D341Med (cell line): ENCODE measurements around the gene MAGI3.
"Not testable (repeated sequence)": the region's sequence is repeated elsewhere in the genome, so short reads cannot be mapped to it uniquely, and the experiment has no call there.

Experiments
- DNase-seq: peaks from one replicate; pipeline ENCODE4 v3.0.0; 2012; ENCODE audit warnings: low spot score

MAGI3 gene

GRCh38 chr1:113581323-113581722 is 191.0 kb downstream of the MAGI3 start:
- no peak for DNase-seq

- DNase-seq, result no peak
Observed at GRCh38 chr1:113582084-113582483, 191.8 kb downstream of the MAGI3 start.

- DNase-seq, result no peak
Observed at GRCh38 chr1:113587475-113587874, 197.2 kb downstream of the MAGI3 start.

DNA sequence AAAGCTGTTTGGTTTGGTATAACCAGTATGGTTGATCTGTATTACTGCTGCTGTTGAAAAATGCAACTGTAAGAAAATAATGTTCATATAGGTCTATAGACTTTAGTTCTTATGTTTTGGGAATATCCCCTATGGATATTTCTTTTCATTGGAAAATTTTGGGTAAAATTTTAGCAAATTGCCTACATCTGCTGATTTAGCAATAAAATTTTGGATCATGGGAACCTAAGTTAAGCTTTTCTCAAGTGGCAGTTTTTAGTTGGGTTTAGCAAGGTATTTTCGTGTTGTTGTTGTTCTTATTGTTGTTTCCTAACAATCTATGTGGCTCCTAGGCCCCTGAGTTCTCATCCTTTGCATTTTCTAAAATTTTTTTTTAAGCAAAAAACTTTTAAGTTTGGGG is 201.9 kb downstream of the MAGI3 start:
- no peak for DNase-seq

GRCh38 chr1:113593550-113594297 is 203.4 kb downstream of the MAGI3 start:
- DNase-seq, result no peak

- DNase-seq, result not testable (repeated sequence)
Observed at GRCh38 chr1:113604466-113604865, 214.2 kb downstream of the MAGI3 start.

DNA sequence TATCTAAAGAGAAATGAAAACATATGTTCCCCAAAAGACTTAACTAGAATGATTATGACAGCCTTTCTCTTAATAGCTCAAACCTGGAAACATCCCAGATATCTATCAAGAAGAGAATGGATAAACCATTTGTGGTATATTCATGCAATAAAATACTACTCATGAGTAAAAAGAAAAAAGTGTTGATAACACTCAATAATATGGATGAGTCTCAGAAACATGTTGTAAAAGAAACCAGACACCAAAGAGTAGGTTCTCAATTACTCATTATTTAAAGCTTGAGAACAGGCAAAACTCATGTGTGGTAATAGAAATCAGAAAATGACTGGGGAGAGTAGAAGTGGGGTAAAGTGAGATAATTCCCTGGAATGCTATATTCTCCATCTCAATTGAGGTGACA is 214.8 kb downstream of the MAGI3 start:
- no peak for DNase-seq

GRCh38 chr1:113608399-113608798 is 218.1 kb downstream of the MAGI3 start:
- no peak for DNase-seq

DNA sequence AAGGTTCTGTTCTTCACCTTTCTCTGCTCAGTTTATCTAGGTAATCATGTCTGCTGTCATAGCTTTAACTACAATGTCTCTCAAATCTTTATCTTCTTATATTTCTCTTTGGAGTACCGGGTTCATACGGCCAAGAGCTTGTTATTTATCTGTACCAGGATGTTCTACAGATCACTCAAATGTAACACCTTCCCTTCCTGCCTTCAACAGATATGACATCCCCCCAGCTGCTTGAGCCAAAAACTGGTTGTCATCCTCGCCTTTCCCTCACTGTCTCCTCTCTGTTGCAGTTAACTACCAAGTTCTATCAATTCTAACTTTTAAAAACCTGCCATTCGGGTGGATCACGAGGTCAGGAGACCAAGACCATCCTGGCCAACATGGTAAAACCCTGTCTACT is 220.1 kb downstream of the MAGI3 start:
- DNase-seq, result no peak

GRCh38 chr1:113615425-113615824 is 225.1 kb downstream of the MAGI3 start:
- no peak for DNase-seq

- DNase-seq, result peak; percentile 21
Observed at GRCh38 chr1:113616156-113616555, 225.8 kb downstream of the MAGI3 start.

DNA sequence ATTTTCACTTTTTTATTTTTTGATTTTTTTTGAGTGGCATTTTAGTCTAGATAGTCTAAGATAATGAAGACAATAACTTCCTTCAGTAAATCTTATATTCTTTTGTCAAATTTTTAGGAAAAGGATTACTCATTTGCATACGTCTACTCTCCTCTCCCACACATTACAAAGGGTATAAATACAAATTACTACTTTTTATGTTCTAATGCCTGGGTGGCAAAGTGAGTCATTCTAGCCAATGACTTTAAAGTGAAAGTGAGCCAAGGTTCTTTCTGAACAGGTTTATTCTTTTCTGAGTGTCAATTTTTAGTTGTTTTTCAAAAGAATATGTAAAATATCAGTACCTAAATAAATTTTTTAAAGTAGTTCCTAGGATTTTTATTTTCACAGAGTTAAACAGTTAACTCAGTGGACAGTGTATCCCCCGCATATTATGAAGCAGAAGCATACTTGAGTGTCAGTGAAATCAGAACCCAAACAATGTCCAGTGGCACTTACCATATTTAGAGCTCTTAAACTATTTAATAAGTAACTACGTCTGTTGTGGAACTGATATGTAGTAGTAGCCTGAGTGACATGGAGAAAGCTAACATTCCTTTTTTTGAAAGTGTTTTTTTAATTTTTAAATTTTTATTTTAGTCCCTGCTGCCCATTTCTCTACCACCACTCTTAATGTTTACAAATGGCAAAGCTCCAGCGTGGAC is 227.3 kb downstream of the MAGI3 start:
- DNase-seq, result no peak

DNA sequence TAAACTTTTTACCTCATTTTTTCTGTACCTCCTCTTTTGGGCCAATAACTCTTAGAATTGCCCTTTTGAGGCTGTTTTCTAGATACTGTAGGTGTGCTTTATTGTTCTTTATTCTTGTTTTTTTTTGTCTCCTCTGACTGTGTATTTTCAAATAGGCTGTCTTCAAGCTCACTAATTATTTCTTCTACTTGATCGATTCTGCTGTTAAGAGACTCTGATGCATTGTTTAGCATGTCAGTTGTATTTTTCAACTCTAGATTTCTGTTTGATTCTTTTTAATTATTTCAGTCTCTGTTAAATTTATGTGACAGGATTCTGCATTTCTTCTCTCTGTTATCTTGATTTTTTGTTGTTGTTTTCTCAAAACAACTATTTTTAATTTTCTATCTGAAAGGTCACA is 238.7 kb downstream of the MAGI3 start:
- DNase-seq, result no peak

DNA sequence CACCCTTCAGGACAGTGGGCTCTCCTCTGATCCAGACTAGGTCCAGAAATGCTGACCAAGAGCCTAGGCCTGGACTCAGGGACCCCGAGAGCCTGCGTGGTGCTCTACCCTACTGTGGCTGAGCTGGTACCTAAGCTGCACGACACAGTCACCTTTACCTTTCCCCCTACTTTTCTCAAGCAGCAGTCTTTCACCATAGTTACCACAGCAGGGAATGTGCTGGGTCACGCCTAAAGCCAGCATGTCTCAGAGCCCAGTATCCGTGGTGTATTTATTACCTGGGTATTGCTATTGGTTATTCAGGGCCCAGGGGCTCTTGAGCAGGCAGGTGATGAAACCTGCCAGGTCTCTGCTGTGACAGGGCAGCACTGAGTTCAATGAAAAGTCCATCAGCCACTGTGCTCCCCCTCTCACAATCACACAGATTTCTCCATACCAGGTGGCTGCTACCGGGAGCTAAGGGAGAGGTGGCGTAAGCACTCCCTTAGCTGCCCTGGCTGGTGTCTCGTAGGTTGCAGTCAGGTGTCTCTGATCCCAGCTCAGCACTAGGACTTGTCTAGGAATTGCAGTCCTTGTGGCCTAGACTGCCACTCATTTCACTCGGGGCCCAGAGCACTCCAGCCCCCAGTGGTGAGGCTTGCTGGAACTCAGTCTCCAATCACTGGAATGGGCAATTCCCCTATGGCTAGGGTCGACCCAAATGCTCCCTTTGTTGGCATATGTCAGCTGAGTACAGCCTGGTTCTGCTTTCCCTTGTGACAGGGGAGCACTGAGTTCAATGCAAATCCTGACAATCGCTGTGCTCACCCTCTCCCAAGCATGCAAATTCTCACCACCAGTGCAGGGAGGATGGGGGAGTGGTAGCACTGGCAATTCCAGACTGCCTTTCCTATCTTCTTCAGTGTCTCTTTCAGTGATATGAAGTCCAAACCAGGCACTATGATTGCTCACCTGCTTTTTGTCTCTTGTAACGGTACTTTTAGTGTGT is 240.3 kb downstream of the MAGI3 start:
- no peak for DNase-seq

- DNase-seq, result no peak
Observed at GRCh38 chr1:113641396-113641795, 251.1 kb downstream of the MAGI3 start.

GRCh38 chr1:113647164-113647563 is 256.8 kb downstream of the MAGI3 start:
- no peak for DNase-seq

- no peak for DNase-seq
Observed at GRCh38 chr1:113648478-113648877, 258.2 kb downstream of the MAGI3 start.

DNA sequence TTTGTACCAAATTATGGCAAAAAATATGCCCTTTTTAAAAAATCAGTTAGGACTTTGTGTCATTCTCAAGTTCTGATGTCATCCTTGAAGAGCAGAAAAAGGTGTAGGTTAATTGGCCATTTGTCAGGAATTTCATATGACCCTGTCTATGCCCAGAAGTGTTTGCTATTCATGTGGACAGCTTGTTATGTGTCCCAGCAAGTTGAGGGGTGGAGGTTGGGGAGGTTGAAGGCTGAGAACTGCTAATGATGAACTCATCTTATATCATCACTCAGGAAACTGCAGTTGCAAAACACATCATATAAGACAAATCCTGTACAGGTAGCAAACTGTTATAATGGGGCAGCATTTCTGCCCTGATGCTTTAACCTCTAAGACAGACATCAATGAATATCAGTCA is 262.5 kb downstream of the MAGI3 start:
- DNase-seq, result no peak

DNA sequence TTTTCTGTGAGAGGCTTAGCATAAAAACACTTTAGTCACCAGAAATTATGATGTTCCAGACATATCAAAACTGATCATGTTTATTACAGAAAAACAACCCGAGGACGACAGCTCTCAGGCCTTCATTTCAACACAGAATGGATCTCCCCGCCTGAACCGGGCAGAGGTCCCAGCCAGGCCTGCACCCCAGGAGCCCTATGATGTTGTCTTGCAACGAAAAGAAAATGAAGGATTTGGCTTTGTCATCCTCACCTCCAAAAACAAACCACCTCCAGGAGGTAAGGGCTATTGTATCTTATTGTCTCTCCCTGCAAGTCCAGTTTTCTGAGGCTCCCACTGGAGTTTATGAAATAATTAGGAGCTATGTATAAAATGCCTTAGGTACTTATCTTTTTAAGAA is 263.4 kb downstream of the MAGI3 start:
- DNase-seq, result no peak

- no peak for DNase-seq
Observed at GRCh38 chr1:113654883-113655282, 264.6 kb downstream of the MAGI3 start.

GRCh38 chr1:113657126-113657525 is 266.8 kb downstream of the MAGI3 start:
- DNase-seq, result no peak

DNA sequence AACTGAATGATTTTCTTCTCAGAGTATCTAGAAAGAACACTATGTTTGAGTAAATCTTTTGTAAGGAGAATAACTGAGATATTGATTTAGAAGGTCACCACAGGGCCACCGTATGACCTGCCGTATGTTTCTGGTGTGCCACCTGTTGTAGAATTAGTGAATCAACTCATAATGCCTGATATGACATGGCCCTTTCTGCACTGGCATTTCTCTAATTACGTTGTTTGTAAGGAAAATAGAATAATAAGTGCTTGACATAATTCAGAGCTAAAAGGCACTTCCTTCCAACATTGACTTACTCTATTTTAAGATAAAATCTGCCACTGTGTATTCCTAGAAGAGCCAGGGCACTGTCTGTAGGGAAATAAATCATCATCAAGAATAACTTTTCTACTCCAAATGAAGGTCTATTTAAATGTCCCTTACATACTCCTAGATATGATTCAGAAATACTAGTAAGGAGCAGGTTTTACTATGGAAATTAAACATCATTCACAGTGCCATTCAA is 267.3 kb downstream of the MAGI3 start:
- DNase-seq, result no peak
